OCI-LY1 (cell line): ENCODE measurements around the gene YBX2.

Source experiments
- CTCF ChIP-seq: fragments of 200-600 bp; sonication (generic), shearing (Covaris generic); IDR thresholded peaks from 2 replicates; pipeline ENCODE4 v1.5.1; 2017; ENCODE audit warnings: mild to moderate bottlenecking, antibody characterized with exemption, low read length, moderate library complexity, mixed read lengths
- EZH2 ChIP-seq: fragments of 200-600 bp; sonication (generic), shearing (Covaris generic); IDR thresholded peaks from 2 replicates; pipeline ENCODE4 v1.8.0; 2017; ENCODE audit warnings: borderline replicate concordance, mixed run types, mild to moderate bottlenecking, antibody characterized with exemption, low read length, moderate library complexity, mixed read lengths

GRCh38 chr17:7279448-7279847, 15.0 kb downstream of the YBX2 start:
- TF ChIP-seq CTCF (no peak), EZH2 (no peak)
